Activated CD4-positive, CD25-positive, alpha-beta regulatory T cell (primary cell): ENCODE results near the gene PRR35.
"Not testable (repeated sequence)": the region's sequence is repeated elsewhere in the genome, so short reads cannot be mapped to it uniquely, and the experiment has no call there.

Experiments
- DNase-seq, 4 experiments: peaks; one replicate each; lab custom pipeline; 2025; lab: John Stamatoyannopoulos, UW

The PRR35 gene

GRCh38 chr16:593807-594206, 33.6 kb downstream of the PRR35 start:
- no peak for DNase-seq

DNA sequence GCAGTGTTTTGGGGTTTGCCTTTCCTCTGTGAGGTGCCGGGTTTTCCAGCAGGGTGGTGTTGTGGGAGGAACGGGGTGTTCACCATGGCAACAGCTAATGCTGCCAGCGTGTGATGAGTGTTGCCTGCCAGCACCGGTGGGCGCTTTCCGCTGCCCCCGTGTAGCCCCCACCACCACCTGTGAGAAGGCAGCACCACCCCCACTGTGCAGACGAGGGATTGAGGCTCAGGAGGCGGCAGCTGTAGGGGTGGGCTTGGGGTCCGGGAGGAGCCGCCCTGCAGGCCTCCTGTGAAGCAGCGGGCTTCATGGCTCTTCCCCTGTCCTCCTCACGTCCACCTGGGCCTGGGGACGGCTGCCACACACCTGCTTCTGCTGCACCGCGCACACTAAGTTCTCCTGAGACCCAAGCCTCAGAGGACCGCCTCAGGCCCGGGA, 34.9 kb downstream of the PRR35 start:
- no peak for DNase-seq

DNA sequence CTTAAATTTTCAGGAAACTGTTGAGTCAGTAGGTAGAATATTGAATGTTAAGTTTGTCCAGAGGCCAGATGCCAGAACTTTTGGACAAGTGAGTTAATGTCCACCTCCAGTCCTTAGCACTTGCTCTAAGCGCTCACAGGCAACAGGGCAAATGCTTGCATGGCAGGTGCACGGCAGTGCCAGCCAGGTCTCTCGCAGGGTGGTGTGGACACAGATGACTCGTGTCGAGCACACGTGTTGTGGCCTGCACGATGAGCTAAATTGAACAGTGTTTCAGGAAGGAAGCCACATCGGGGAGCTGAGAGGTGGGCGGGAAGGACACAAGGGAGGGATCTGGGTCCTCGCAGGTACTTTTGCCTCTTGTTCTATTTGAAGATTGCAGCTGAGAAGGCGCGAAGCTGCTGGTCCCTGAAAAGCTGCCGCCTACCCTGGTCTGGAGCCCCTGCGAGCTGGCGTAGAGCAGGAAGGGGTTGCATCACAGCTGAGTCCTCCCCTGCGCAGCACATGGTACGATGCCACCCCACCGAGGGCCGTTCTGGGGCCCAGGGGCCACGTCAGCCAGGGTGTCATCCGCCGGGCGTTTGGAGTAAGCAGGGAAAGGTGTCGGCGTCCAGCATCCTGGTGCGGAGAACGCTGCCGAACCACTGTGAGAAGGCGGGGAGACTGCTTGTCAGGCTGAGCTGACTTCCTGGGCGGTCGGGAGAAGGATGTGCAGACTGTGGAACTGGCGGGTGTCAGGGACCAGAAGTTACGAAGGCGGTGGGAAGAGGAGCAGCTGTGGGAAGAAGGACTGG, 35.9 kb downstream of the PRR35 start:
- DNase-seq, result no peak

- no peak for DNase-seq
Observed at GRCh38 chr16:596736-597060, 36.5 kb downstream of the PRR35 start.

DNA sequence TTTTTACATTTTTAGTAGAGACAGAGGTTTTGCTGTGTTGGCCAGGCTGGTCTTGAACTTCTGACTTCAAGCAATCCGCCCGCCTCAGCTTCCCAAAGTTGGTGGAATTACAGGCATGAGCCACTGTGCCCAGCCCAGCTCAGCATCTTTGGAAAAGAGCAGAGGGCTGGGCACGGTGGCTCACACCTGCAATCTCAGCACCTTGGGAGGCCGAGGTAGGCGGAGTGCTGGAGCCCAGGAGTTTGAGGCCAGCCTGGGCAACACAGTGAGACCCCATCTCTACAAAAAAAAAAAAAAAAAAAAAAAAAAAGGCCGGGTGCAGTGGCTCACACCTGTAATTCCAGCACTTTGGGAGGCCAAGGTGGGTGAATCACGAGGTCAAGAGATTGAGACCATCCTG, 37.5 kb downstream of the PRR35 start:
- not testable (repeated sequence) for DNase-seq

GRCh38 chr16:598823-599739, 38.9 kb downstream of the PRR35 start:
- no peak for DNase-seq

- no peak for DNase-seq
Observed at GRCh38 chr16:600781-601180, 40.6 kb downstream of the PRR35 start.

- no peak for DNase-seq
Observed at GRCh38 chr16:603933-604332, 43.7 kb downstream of the PRR35 start.

GRCh38 chr16:606656-607307, 46.6 kb downstream of the PRR35 start:
- no peak for DNase-seq

- DNase-seq, result peak in 1 of 4 experiments; percentile 30
Observed at GRCh38 chr16:608019-608418, 47.8 kb downstream of the PRR35 start.

GRCh38 chr16:609316-609715, 49.1 kb downstream of the PRR35 start:
- no peak for DNase-seq

- no peak for DNase-seq
Observed at GRCh38 chr16:609984-610383, 49.8 kb downstream of the PRR35 start.

DNA sequence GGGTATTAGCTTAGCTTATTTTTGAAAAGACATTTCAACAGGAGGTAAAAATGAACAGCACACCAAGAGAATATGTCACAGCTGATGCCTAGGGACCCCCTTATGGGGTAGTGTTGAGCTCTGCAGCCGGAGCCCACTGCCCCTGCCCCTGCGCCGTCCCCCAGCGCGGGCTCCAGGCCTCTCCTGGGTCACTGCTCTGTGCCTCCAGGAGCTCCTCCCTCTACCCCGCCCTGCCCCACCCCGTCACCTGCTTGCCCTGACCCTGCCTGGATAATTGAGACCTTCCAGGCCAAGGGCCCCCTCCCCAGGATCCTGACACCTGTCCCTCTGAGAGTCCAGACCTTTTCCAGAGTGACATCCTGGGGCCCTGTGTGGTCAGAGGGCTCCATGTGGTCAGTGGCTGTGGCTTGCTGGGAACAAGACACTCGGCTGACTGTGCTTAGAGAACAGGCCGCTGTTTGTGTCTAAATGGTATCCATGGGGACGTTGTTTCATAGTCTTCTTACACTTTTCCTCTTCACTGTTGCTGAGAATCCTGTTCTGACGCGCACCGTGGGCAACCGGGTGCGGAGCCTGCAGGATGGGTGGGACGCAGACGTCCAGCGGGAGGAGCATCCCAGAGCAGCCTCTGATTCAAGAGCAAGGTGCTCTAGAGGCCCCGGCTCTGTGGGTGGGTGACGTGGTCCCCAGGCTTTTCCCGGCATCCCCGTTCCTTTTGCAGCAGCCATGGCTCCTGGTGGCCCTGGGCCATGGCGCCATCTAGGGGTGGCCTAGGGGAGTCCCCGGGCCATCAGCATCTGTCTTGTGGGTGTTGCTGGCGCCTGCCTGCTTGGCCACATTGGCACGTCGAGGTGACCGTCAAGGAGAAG, 50.6 kb downstream of the PRR35 start:
- peak in 3 of 4 experiments; percentile 23 to 33 (median 27) for DNase-seq

GRCh38 chr16:615122-615521, 54.9 kb downstream of the PRR35 start:
- DNase-seq, result no peak
